ENCODE data around the gene TSR3. TPM values are rescaled to one million over a fixed set of nuclear protein-coding genes. Genes with fewer than 3 reads are reported as not detected.

TSR3 gene
- total and polyA plus RNA-seq, 10 donors: 31.1 to 73.1 (median 47.2) TPM

- no peak for DNase-seq
- WGBS, 5 donors: 74 to 82% (median 77%) methylated on average over 19 to 34 of the region's 34 CpGs
- peaks cover 13 to 49% (median 36%) of the 10 kb centered on the region in 6 donors for H3K4me1 ChIP-seq
- H3K36me3 ChIP-seq: peaks cover 0 to 37% (median 30%) of the 10 kb centered on the region in 6 donors
- no peak for TF ChIP-seq CTCF (IDR thresholded peaks at IDR 0.05 in 8 of 11, conservative IDR thresholded peaks at IDR 0.05 in 3 of 11)
- TF ChIP-seq POLR2AphosphoS5 (IDR thresholded peaks at IDR 0.05): peak in 2 of 3 donors; percentile 2 to 13
- H3K4me3 ChIP-seq: no peak overlapping the region
- no peaks in the 10 kb centered on the region for H3K27me3 ChIP-seq (replicated peaks in 1 of 7)
- H3K9me3 ChIP-seq: no peaks in the 10 kb centered on the region
- no peak overlapping the region for H3K27ac ChIP-seq
- intact Hi-C loops (cut with DNase I; ENCODE audit: low total_unique reads): no loop called here
Observed at GRCh38 chr16:1346422-1347285, 5.0 kb downstream of the TSR3 start.

GRCh38 chr16:1345651-1346421 is 5.8 kb downstream of the TSR3 start:
- no peak for DNase-seq
- intact Hi-C loops (cut with DNase I; ENCODE audit: low total_unique reads): no loop called here
- no peaks in the 10 kb centered on the region for H3K27me3 ChIP-seq (replicated peaks in 1 of 7)
- peaks cover 9 to 51% (median 34%) of the 10 kb centered on the region in 6 donors for H3K4me1 ChIP-seq
- no peak overlapping the region for H3K4me3 ChIP-seq
- 70 to 84% (median 78%) methylated on average over 15 to 31 of the region's 31 CpGs for WGBS, 5 donors
- no peaks in the 10 kb centered on the region for H3K9me3 ChIP-seq
- H3K27ac ChIP-seq: no peak overlapping the region
- peaks cover 0 to 37% (median 30%) of the 10 kb centered on the region in 6 donors for H3K36me3 ChIP-seq
- TF ChIP-seq POLR2AphosphoS5 (IDR thresholded peaks at IDR 0.05): peak in 2 of 3 donors; percentile 17 to 54
- no peak for TF ChIP-seq CTCF (IDR thresholded peaks at IDR 0.05 in 8 of 11, conservative IDR thresholded peaks at IDR 0.05 in 3 of 11)

GRCh38 chr16:1345087-1345486 is 6.6 kb downstream of the TSR3 start:
- DNase-seq: no peak
- H3K27me3 ChIP-seq (replicated peaks in 1 of 7): no peaks in the 10 kb centered on the region
- H3K36me3 ChIP-seq: peaks cover 0 to 31% (median 28%) of the 10 kb centered on the region in 6 donors
- H3K4me1 ChIP-seq: peaks cover 4 to 44% (median 27%) of the 10 kb centered on the region in 6 donors
- no peaks in the 10 kb centered on the region for H3K9me3 ChIP-seq
- no peak overlapping the region for H3K27ac ChIP-seq
- 60 to 87% (median 75%) methylated on average over 4 to 11 of the region's 11 CpGs for WGBS, 5 donors
- intact Hi-C loops (cut with DNase I; ENCODE audit: low total_unique reads): no loop called here
- TF ChIP-seq POLR2AphosphoS5 (IDR thresholded peaks at IDR 0.05) (no peak), POLR2A (IDR thresholded peaks at IDR 0.05) (no peak), CTCF (IDR thresholded peaks at IDR 0.05 in 8 of 11, conservative IDR thresholded peaks at IDR 0.05 in 3 of 11) (no peak)
- H3K4me3 ChIP-seq: no peak overlapping the region

- intact Hi-C loops (cut with DNase I; ENCODE audit: low total_unique reads): no loop called here
- 86 to 92% (median 90%) methylated on average over 5 to 14 of the region's 14 CpGs for WGBS, 5 donors
Observed at GRCh38 chr16:1344499-1344898, 7.2 kb downstream of the TSR3 start.

More at GRCh38 chr16:1344499-1344898, 7.2 kb downstream of the TSR3 start:
- no peak for DNase-seq
- H3K36me3 ChIP-seq: peaks cover 0 to 25% (median 22%) of the 10 kb centered on the region in 6 donors
- H3K4me1 ChIP-seq: peaks cover 4 to 38% (median 24%) of the 10 kb centered on the region in 6 donors
- TF ChIP-seq CTCF (IDR thresholded peaks at IDR 0.05 in 8 of 11, conservative IDR thresholded peaks at IDR 0.05 in 3 of 11): no peak
- TF ChIP-seq POLR2AphosphoS5 (IDR thresholded peaks at IDR 0.05): no peak
- no peak for TF ChIP-seq POLR2A (IDR thresholded peaks at IDR 0.05)
- no peak overlapping the region for H3K4me3 ChIP-seq
- H3K27ac ChIP-seq: no peak overlapping the region
- H3K27me3 ChIP-seq (replicated peaks in 1 of 7): no peaks in the 10 kb centered on the region
- no peaks in the 10 kb centered on the region for H3K9me3 ChIP-seq

Measured in spleen (tissue), 11 donors.